ENCODE data around the gene INO80D.
"Not testable (repeated sequence)": the region's sequence is repeated elsewhere in the genome, so short reads cannot be mapped to it uniquely, and the experiment has no call there.

Gene INO80D, protein sequence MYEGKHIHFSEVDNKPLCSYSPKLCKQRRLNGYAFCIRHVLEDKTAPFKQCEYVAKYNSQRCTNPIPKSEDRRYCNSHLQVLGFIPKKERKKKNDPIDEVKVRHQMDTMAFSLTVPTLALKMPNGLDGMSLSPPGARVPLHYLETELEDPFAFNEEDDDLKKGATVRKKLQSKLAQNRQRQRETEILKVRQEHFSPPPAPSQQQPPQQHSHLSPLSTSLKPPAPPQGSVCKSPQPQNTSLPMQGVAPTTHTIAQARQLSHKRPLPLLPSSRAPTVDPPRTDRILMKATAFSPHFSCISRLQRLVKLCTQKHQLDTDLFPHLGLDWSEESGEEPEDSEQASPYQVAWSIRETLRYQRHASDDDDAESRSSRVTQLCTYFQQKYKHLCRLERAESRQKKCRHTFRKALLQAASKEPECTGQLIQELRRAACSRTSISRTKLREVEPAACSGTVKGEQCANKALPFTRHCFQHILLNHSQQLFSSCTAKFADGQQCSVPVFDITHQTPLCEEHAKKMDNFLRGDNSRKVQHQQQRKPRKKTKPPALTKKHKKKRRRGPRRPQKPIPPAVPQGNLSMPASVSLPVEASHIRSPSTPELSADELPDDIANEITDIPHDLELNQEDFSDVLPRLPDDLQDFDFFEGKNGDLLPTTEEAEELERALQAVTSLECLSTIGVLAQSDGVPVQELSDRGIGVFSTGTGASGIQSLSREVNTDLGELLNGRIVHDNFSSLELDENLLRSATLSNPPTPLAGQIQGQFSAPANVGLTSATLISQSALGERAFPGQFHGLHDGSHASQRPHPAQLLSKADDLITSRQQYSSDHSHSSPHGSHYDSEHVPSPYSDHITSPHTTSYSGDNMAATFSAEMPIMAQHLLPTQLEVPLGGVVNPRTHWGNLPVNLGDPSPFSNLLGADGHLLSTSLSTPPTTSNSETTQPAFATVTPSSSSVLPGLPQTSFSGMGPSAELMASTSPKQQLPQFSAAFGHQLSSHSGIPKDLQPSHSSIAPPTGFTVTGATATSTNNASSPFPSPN

DNA sequence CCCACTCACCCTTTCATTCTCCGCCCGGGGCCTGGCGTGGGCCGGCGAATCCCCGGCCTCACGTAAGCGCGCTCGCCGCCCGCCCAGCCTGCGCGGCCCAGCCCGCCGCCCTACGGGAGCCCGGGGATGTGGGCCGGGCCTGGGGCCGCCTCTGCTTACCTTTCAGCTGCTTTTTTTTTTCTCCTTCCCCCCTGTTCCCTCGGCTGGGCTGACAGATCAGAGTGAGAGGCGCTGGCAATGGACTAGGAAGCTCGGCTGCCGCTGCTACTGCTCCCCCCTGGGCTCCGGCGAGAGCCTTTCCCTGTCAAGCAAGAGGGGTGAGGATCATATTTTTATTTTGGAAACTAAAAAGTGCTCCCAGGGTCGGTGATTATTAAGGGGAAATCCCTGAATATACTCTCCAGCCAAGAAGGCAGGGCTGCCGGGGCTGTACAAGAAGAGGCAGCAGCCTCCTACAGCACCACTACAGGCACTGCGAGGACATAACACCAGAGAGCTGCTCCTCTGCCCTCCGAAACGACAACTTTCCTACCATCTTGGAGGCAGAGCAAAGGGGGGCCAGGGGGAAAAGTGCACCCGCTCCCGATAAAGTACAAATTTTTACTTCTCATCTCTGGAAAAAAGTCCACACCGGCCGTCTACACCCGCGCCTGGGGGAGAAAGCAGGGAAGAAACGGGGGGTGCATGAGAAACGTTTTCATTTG is at the start of gene INO80D:
Gene INO80D, minus strand, starts transcription at position 433 of the 704 bp plus-strand sequence. CDS start 23,158 bp downstream, outside the sequence.
- DNase-seq (ENCODE audit: low read depth in 1 of 2, low spot score in 1 of 2) = peak; percentile 58 to 63

DNA sequence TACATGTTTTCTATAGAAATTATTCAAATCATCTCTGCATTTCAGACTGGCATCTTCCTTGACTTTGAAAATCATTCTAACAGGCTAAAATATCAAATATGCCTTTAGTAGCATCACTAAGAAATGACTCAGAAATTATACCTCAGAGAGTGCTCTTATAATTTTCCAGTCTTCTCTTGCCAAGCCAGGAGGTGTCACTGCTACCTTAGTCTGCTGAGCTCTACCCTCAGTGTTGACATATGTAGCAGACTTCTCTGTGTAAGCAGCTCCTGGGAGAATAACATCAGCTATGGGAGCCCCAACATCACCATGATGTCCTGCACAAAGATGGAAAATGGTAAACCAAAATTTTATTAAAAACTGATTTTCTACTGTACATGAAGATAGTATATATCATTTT is 41.7 kb upstream of the INO80D start:
- DNase-seq (ENCODE audit: low read depth in 1 of 2, low spot score in 1 of 2) = no peak

DNA sequence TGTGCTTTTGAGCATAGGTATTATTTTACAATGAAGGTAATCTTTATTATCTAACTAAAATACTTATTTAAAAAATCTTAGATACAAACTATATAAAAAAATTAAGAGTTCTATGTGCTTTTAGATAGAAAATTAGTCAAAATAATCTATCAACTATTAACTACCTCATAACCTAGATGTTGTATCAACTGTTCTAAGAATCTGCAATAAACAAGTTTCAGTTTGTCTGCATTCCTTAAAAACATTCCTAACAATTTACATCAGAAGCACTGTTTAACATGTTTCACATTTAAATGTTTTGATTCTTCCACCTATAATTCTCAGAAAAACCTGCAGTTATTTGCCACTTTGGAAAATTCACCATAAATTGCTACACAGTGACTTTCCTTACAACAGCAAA is 39.9 kb upstream of the INO80D start:
- no peak for DNase-seq (ENCODE audit: low read depth in 1 of 2, low spot score in 1 of 2)

DNA sequence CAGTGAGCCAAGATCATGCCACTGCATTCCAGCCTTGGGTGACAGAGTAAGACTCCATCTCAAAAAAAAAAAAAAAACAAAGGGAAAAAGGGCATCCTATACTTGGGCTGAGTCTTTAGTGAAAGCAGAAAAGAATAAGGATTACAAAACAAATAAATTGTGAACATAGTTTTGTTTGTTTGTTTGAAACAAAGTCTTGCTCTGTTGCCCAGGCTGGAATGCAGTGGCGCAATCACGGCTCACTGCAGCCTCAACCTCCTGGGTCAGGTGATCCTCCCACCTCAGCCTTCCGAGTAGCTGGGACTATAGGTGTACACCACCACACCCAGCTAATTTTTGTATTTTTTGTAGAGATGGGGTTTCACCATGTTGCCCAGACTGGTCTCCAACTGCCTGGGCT is 36.6 kb upstream of the INO80D start:
- DNase-seq (ENCODE audit: low read depth in 1 of 2, low spot score in 1 of 2) = not testable (repeated sequence)

DNA sequence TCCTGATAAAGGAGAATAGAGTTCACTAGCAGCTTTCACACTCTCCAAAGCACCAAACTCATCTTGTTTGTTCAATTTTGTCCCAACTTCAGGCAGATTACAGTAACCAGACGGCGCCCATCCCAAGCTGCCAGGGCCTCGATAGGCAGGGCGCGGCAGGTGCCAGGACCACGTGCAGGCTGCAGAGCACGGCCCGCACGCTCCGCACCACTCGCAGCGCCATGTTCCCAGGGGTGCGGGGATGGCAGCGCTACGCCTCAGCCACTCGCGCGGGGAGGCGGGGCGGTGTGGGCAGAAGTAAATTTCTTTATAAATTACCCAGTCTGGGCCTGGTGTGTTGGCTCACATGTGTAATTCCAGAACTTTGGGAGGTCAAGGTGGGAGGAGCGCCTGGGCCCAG is 30.3 kb upstream of the INO80D start:
- DNase-seq (ENCODE audit: low read depth in 1 of 2, low spot score in 1 of 2) = no peak

DNA sequence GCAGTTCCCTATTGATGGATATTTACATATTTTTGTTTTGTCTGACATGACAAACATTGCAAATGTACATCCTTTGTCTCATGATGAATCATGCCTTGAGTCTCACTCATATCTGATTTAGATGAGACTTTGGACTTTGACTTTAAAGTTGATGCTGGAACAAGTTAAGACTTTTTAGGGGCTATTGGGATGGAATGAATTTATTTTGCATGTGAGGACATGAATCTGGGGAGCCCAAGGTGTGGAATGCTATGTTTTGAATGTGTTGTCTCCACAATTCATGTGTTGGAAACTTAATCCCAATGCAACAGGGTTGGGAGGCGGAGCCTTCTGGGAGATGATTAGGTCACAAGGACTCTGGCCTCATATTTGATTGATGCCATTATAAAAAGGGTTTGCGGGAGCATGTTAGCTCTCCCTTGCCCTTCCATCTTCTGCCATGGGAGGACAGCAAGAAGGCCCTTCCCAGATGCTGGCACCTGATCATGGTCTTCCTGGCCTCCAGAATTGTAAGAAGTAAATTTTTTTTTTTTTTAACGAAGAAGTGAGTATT is 29.1 kb upstream of the INO80D start:
- DNase-seq (ENCODE audit: low read depth in 1 of 2, low spot score in 1 of 2) = no peak

DNA sequence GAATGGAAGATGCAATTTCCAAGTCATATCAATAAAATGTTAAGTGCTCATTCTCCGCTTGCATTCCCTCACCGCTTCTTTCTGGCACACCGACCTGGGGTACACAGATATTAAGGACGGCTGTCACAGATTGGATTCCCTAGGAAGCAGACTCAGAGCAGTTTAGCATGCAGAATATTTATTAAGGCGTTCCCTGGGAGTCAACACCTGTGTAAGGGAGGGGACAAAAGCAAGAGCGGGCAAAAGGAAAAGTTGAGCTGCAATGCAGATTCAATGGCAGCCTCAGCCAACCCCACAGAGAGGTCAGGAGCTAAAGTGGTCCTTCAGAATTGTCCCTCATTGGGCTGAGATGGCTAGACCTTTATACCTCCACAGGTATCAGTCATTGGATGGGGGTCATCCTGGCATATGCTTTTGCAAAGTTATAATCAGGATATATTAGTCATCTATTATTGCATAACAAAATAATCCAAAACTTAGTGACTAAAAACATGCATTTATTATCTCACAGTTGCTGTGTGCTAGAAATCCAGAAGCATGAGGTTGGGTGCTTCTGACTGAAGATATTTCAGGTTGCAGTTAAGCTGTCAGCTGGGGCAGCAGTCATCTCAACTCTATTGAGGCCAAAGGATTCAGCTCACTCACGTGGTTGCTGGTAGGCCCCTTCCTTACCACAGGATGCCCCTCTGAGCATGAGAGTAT is 27.0 kb upstream of the INO80D start:
- DNase-seq (ENCODE audit: low read depth in 1 of 2, low spot score in 1 of 2) = no peak

DNA sequence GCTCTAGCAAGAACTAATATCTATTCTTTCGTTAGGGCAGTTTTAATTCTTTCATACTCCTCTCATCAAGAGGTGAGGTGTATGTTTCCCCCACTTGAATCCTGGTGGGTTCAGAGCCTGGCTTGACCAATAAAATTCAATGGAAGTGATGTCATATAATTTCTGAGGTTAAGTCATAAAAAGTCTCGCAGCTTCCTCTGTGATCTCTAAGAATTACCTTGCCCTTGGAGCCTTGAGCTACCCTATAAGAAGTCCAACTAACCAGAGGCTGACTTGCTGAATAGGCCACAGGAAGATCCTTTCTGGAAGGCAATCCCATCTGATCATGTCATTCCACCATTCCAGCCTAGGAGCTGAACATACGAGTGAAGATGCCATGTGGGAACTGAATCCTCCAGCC is 26.1 kb upstream of the INO80D start:
- DNase-seq (ENCODE audit: low read depth in 1 of 2, low spot score in 1 of 2) = no peak

DNA sequence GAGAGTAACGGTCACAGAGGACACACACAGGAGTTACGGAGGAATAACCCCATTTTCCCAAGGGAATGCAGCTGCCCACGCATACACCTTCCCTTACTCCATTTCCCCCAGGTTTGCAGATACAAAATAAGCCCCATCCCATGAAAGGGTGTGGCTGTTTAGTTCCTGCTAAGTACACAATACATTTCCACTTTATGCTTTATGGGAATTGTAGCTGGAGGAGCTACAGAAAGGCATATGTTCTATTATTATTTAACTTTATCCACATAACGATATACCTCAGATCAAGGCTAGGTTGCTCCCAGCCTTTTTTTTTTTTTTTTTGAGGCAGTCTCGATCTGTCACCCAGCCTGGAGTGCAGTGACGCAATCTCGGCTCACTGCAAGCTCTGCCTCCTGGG is 22.7 kb upstream of the INO80D start:
- no peak for DNase-seq (ENCODE audit: low read depth in 1 of 2, low spot score in 1 of 2)

DNA sequence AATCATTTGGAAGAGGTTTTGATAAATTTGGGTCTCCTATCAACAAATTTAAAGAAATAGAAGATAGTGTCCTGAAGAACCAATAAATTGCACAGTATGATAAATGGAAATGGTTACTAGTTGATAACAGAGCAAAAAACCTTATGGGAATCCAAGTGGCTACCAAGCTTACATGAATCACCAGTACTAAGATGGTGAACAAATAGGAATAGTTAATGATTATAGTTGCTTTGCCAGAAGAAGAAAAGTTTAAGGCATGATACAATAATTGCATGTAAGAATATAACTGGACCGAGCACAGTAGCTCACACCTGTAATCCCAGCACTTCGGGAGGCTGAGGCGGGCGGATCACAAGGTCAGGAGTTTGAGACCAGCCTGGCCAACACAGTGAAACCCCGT is 19.6 kb upstream of the INO80D start:
- DNase-seq (ENCODE audit: low read depth in 1 of 2, low spot score in 1 of 2) = no peak

DNA sequence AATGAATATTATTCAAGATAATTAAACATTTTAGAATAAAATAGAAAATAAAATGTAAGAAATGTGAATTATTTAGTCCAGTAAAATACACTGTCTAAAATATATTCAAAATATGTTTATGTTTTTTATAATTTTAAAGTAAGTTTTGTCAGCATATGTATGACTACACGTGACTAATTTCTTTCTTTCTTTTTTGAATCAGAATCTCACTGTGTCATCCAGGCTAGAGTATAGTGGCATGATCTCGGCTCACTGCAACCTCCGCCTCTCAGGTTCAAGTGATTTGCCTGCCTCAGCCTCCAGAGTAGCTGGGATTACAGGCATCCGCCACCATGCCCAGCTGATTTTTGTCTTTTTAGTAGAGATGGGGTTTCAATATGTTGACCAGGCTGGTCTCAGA is 19.1 kb upstream of the INO80D start:
- DNase-seq (ENCODE audit: low read depth in 1 of 2, low spot score in 1 of 2) = no peak

DNA sequence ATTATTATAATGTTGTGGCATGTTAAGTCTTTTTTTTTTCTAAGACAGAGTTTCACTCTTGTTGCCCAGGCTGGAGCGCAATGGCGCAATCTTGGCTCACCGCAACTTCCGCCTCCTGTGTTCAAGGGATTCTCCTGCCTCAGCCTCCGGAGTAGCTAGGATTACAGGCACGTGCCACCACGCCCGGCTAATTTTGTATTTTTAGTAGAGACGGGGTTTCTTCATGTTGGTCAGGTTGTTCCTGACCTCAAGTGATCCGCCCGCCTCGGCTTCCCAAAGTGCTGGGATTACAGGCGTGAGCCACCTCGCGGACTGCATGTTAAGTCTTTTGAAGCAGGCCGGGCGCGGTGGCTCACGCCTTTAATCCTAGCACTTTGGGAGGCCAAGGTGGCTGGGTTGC is 12.9 kb upstream of the INO80D start:
- not testable (repeated sequence) for DNase-seq (ENCODE audit: low read depth in 1 of 2, low spot score in 1 of 2)

DNA sequence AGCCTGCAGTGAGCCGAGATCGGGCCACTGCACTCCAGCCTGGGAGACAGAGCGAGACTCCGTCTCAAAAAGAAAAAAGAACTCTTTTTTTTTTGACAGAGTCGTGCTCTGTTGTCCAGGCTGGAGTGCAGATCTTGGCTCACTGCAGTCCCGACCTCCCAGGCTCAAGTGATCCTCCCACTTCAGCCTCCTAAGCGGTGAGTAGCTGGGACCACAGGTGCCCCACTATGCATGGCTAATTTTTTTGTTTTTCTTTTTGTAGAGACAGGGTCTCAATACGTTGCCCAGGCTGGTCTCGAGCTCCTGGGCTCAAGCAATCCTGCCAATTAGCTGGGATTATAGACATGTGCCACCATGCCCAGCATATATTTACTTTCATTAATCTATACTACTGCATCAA is 12.5 kb upstream of the INO80D start:
- DNase-seq (ENCODE audit: low read depth in 1 of 2, low spot score in 1 of 2) = no peak

DNA sequence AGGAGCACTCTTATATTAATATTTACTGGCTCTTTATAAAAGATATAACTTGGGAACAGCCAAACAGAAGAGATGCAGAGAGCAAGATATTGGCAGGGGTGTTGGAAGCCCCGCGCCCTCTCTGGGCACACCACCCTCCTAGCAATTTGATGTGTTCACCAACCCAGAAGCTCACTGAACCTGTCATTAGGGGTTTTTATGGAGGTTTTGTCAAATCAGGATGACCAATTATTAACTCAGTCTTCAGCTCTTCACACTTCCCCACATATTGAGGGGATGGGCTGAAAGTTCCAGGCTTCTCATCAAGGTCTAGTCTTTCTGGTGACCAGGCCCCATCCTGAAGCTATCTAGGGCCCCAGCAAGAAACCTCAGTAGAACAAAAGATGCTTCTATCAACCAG is 10.9 kb upstream of the INO80D start:
- DNase-seq (ENCODE audit: low read depth in 1 of 2, low spot score in 1 of 2) = no peak

DNA sequence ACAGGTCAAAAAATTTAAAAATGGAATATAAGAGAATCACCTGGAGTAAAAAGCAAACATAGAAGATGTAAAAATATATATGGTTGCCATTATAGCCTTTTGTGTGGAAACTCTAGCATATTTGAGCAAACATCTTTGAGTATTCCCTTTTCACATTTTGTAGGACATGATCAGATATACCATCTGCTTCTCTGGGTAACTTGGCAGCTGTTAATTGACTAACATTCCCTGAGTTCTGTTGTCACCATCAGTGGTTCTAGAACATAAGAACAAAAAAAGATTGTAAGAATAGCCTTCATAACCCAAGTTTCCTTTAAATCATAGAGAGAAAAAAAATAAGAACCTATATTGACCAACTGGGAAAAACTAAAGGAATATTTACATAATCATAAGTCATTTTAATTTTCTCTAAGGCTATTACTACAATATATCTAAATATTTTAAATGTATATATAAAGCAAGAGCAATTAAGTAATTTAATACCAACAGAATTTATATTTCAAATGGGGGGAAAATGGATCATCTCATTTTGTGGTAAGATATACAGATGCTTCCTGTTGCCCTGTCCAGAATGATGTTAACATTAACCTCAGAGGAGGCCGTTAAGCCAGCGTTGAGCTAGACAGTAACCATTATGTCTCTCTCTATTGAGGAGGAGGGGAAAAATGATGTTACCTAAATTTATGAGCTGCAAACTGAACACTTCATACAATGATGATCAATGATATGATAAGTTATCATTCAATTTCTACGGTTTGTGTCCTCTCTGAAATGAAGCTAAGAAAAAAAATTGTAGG is 9.8 kb upstream of the INO80D start:
- no peak for DNase-seq (ENCODE audit: low read depth in 1 of 2, low spot score in 1 of 2)

DNA sequence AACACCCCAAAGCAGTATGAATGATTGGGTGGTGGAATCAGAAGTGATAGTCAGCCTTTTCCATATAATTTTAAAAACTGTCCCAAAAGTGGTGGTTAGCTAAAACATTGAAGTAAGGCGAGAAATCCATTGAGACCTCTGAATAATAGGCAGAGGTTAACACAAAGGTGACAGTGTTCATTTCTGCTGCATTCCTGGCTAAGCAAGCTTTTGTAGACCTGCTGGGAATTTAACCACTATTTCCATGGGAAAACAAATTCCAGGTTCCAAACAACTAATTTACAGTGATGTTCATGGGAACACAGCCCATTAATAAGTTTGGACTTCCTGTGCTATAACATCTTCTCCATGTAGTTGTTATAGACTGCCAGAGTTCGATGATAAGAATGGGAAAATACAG is 6.3 kb upstream of the INO80D start:
- DNase-seq (ENCODE audit: low read depth in 1 of 2, low spot score in 1 of 2) = no peak

DNA sequence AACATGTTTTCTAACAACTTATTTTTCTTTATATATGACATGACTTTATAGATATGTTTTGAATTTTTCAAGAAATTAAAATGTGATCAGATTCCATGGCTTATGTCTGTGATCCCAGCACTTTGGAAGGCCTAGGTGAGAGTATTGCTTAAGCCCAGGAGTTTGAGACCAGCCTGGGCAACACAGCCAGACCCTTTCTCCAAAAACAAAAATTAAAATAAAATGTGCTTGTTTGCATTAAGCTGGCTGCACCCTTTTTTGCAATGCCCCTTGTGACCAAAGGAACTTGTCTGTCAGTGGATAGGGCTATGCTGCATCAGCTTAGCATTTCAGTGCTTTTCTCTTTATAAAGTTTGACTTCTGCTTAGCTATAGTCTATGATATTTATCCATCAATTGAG is 2.3 kb upstream of the INO80D start:
- DNase-seq (ENCODE audit: low read depth in 1 of 2, low spot score in 1 of 2) = no peak

DNA sequence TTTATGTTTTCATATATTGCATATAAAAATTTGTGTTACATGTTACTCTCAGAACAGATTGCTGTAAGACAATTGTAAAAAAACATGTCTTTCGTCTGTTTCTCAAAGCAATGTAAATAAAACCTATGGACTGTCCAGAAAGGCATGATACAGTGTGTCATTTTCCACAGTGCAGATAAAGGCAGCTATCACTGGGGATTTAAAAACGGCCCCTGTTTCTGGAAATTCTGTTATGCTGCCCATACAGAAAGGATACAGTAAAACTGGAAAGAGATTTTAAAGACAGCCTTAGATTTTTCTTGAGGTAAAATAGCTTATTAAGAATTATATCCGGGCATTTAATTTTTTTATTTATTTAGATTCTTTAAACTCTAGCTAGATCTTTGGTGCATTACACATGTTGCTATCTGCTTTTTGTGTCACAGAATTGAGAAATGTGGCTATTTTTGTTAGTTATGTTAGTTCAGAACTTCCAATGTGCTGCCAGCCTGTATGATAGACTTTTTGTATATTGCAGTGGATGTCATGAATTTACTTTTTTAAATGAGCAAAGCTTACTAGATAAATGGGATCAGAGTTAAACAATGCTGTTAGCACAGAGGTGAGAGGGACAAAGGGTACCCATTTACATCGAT is 859 bp upstream of the INO80D start:
- no peak for DNase-seq (ENCODE audit: low read depth in 1 of 2, low spot score in 1 of 2)

Data from activated T-helper 1 cell treated with anti-CD3 and anti-CD28 coated beads, Interleukin-2, amount 50 U/mL, for 16 hours (primary cell).